Activated CD4-positive, alpha-beta T cell treated with anti-CD3 and anti-CD28 coated beads, Interleukin-2, amount 50 U/mL, for 24 hours (primary cell): ENCODE results near the gene STING1.
"Not testable (repeated sequence)": the region's sequence is repeated elsewhere in the genome, so short reads cannot be mapped to it uniquely, and the experiment has no call there.

Experiments used
- DNase-seq, 2 donors: peaks; one replicate each; pipeline ENCODE4 v3.0.0-alpha.2; 2020; ENCODE audit warnings: low read depth in 1 of 2, low spot score in 1 of 2

The STING1 gene

DNA sequence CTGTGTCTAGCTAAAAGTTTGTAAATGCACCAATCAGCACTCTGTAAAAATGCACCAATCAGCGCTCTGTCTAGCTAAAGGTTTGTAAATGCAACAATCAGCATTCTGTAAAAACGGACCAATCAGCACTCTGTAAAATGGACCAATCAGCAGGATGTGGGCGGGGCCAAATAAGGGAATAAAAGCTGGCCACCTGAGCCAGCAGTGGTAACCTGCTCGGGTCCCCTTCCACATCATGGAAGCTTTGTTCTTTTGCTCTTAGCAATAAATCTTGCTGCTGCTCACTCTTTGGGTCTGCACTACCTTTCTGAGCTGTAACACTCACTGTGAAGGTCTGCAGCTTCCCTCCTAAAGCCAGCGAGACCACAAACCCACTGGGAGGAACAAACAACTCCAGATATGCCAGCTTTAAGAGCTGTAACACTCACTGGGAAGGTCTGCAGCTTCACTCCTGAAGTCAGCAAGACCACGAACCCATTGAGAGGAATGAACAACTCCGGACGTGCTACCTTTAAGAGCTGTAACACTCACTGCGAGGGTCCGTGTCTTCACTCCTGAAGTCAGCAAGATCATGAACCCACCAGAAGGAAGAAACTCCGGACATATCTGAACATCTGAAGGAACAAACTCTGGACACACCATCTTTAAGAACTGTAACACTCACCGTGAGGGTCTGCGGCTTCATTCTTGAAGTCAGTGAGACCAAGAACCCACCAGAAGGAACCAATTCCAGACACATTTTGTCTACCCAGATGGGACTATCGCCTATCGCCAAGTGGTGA, 20.7 kb upstream of the STING1 start:
- DNase-seq: not testable (repeated sequence)

DNA sequence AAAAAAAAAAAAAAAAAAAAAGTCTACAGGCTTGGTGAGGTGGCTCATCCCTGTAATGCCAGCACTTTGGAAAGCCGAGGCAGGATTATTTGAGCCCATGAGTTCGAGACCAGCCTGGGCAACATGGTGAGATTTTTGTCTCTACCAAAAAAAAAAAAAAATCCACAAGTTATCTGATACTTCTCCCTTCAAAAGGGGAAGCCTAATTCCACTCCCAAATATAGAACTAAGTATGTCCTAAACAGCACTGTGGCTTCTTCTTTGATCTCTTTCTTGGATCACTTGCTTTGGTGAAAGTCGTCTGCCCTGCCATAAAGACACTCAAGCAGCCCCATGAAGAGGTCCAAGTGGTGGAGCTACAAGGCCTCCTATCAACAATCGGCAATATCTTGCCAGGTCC, 18.8 kb upstream of the STING1 start:
- no peak for DNase-seq

DNA sequence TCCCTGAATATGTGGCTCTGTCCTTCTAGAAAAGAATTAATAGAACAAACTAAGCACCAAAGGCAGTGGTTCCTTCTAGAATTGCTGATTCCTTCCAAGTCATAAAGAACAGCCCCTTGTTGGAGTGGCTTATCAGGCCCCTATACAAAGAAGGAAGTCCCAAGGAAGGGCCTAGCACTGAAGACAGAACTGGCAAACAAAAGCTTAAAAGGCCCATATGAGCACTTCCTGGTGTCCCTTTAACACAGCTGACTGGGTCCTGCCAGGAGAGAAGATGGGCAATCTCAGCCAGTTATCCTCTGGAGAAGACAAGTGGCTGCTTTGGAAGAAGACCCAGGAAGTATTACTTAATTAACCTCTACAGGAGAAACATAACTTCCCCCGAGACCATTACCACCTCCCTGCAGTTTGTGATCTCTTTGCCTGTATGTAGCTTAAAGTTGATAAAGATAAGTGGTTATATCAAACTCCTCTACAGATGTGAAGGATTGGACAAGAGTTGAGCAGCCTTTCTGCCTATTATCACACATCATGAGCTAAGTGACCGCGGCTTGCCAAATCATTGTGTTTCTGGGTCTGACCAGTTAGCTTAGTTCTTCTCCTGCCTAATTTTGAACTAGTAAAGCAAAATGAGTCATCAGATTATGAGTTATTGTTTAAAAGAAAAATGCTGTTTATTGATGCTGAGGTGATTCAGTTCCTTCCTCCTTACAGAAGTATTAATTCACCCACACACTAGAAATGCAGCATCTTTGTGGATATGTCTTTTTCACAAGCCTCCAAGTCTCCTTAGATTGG, 13.3 kb upstream of the STING1 start:
- no peak for DNase-seq

DNA sequence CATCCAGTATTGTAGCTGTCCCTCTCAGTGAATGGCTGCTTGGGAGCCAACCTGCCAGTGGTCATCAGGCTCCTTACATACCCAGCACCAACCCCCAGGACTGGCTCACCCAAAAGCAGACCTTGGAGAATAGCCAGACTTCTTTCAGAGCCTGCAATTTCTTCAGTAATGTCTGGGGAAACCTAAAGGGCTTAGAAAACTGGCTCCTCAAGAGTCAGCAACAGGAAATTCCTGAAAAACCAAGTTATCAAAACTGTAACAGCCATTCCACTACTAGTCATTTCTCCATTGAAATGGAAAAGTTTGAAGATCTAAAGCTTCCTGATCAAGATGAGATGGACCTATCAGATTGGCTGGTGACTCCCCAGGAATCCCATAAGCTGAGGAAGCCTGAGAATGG, 12.3 kb upstream of the STING1 start:
- DNase-seq: no peak

DNA sequence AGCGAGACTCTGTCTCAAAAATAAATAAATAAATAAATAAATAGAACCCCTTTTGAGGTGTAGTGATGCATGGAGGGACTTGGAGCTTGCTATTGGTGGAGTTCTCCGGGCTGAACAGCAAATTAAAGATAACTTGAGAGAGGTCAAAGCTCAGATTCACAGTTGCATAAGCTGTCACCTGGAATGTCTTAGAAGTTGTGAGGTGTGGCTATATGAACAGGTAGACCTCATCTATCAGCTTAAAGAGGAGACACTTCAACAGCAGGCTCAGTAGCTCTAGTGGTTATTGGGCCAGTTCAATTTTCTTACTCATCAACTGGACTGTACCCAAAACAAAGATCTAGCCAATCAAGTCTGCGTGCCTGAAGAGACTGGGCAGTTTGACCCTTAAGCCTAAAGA, 11.7 kb upstream of the STING1 start:
- no peak for DNase-seq

DNA sequence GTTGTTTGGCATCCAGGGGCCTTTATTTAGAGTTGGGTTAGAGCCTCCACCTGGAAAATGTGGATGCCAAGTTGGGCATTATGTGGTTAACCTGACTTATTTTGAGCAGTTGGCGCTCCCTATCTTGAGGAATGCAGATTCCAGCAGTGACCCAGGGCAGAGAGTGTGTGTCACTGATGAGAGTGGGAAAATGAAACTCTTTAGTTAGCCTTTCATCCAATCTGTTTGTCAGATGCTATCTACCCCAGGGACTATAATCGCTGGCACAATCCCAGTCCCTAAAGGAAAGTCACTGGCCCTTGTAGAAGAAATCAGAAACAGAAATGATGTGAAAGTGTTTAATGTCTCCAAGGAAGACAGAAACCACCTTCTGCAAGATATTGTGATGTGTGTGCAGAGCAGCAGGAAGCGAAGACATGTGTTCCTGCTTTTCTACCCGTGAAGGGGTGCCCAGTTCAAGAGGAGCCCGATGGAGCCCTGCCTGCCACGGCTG, 10.2 kb upstream of the STING1 start:
- DNase-seq: no peak

DNA sequence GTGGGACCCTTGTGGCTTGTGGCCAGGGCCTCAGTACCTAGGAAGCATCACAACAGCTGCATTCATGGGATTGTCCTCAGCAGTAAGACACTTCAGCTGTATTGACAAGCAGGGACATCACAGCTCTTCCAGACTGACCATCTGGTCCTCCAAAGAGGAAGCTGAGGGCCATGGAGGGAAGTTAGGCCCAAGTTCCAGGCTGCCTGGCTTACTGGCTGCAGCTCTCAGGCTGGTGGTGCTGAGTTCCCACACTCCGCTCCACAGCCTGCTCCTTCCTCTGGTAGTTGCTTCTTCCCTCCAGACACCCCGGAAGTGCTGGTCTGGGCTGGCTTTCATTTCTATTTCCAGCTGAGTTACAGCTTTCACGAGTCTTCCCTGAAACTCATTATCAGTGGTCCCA, 5.7 kb upstream of the STING1 start:
- no peak for DNase-seq

GRCh38 chr5:139486201-139486600, 3.6 kb upstream of the STING1 start:
- DNase-seq: no peak

- DNase-seq: not testable (repeated sequence)
Observed at GRCh38 chr5:139482890-139483208, 291 bp upstream of the STING1 start.

GRCh38 chr5:139481580-139482049, 943 bp downstream of the STING1 start:
- DNase-seq: no peak

DNA sequence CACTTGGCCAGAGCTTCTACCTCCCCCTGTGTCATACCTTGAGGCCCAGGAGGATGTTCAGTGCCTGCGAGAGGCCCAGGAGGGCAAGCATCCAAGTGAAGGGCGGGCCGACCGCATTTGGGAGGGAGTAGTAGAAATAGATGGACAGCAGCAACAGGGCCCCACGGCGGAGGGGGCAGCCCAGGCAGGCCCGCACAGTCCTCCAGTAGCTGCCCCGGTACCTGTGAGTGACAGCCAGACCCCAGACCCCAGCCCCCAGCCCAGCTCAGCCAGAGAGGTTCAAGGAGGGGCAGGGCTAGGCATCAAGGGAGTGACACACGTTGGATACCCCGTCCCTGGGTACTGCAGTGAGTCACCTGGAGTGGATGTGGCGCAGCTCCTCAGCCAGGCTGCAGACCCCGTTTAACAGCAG, 1.4 kb downstream of the STING1 start:
- DNase-seq: no peak

DNA sequence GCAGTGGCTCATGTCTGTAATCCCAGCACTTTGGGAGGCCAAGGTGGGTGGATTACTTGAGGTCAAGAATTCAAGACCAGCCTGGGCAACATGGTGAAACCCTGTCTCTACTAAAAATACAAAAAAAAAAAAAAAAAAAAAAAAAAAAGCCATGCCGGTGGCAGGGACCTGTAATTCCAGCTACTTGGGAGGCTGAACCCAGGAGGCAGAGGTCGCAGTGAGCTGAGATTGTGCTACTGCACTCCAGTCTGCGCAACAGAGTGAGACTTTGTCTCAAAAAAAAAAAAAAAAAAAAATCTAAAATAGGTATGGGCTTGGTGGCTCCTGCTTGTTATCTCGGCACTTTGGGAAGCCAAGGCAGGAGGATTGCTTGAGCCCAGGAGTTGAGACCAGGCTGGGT, 2.8 kb downstream of the STING1 start:
- not testable (repeated sequence) for DNase-seq

DNA sequence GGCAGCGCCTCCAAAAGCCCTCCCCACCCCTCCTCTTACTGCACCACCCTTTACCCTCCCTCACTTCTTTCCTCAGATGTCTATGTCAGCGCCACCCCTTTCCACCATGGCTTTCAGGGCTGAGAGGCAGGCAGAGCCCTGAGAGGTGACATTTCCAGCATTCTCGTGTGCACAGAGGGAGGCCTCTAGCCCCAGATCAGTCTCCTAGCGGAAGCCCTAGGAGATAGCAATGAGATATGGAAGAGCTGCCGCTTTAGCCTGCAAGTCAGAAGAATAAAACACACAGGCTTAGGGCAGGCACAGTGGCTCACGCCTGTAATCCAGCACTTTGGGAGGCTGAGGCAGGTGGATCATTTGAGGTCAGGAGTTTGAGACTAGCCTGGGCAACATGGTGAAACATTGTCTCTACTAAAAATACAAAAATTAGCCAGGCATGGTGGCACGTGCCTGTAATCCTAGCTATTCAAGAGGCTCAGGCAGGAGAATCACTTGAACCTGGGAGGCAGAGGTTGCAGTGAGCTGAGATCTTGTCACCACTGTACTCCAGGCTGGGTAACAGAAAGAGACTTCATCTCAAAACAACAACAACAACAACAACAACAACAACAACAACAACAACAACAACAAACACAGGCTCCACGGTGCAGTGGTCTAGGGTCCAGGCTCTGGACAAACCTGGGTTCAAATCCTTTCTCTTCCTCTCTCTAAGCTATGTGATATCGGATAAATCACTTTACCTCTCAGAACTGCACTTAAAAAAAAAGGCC, 3.7 kb downstream of the STING1 start:
- not testable (repeated sequence) for DNase-seq

DNA sequence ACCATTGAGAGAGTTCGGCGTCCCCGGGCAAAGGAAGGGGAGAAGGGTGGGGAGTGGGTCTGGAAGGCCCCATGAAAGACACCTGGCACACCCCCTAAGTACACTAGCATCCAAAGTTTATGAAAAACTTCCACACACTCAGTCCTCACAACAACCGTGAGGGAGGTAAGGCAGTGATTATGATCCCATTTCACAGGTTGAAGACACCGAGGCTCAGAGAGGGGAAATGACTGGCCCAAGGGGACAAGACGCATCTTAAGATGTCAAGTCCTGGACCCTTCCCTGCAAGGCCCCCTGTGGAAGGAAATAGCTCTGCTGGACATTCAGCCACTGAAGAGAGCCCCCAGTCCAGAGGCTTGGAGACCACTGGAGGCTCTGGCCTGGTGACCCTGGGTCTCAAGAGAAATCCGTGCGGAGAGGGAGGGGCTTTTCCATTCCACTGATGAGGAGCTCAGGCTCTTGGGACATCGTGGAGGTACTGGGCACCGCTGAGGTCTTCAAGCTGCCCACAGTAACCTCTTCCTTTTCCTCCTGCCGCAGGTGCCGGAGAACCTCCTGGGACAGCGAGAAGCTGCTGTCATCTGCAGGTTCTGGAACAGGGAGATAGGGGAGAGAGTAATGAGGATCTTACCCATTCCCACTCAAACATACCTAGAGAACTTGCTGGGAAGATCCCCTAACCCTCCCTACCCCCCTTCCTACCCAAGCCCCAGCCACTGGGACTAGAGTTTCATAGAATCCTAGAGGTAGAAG, 6.5 kb downstream of the STING1 start:
- no peak for DNase-seq

DNA sequence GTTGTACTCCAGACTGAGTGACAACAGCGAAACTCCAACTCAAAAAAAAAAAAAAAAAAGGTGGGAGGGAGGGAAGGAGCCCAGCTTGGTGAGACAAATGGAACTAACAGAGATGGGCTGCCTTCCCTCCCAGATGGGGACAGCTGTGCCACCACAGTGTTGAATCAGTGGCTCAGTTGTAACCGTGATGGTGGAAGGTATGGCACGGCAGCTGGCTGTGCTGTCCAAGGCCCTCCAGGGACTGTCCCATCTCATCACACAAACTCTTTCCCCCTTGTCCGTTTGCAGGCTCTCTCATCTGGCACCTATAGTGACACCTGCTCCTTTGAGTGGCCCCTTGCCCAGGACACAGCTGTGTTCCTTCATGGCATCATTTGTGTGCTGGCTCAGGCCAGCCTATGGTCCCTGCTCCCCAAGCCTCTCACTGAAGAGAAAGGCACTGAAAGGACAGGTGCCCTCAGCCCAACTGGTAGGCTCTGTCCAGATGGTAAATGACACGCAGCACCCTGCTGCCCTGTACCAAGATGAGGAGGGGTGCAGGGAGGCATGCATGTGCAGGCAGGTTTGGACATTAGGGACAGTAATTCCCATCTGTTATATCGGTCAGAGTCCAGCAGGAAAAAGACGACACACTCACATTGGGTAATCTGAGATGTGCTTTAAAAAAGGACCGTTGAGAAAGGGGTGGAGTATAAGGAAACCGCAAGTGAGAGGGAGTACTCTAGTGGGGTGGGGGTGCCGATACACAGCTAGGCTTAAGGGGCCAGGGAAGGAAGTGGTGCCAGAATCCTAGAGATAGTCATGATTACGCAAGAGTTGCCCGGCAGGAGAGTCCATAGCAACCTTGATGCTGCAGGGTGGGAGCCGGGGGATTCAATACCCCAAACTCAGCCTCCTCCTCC, 7.4 kb downstream of the STING1 start:
- DNase-seq: no peak

DNA sequence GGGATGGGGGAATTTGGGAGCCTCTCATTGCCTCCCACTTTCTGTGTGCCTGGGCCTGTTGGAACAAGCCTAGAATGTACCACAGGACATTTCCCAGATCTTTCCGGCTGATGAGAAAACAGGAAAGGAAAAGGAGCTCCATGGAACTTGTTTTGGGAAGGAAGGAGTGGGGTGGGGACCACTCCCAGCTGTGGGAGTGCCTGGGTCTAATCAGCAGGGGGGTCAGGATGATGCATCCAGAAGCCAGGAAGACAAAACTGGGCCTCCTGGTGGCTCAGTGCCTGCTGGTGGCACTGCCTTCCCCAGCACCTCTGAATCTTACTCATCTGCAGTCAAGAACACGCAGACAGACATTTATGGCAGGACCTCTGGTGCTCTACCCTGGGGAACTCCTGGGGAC, 9.0 kb downstream of the STING1 start:
- DNase-seq: no peak

- no peak for DNase-seq
Observed at GRCh38 chr5:139473105-139473504, 9.5 kb downstream of the STING1 start.

DNA sequence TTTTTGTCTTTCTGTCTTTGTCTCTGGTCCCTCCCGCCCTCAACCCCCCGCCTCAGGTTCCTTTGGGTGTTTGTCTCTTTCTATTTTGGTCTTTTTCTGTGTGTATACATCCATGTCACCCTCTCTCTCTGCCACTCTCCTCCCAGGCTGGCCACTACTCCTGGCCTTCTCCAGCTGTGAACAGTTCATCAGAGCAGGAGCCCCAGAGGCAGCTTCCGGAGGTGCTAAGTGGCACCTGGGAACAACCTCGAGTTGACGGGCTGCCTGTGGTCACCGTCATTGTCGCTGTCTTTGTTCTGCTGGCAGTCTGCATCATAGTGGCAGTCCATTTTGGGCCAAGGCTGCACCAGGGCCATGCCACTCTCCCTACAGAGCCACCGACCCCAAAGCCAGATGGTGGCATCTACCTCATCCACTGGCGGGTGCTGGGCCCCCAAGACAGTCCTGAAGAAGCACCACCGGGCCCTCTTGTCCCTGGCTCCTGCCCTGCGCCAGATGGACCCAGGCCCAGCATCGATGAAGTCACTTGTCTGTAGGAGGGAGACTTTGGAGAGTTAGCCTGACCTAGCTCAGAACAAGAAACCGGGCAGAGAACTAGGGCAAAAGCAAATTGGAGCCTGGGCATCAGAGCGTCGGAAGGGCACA, 10.1 kb downstream of the STING1 start:
- no peak for DNase-seq

GRCh38 chr5:139470821-139471300, 11.7 kb downstream of the STING1 start, which contains the start of gene SMIM33:
SMIM33 (plus strand) TSS chr5:139471004; CDS start chr5:139471122, 118 bp downstream.
- no peak for DNase-seq
